Mesothelial cell of epicardium (in vitro differentiated cells): ENCODE data around the gene CTNNA2. TPM values are rescaled to one million over a fixed set of nuclear protein-coding genes. Genes with fewer than 3 reads are reported as not detected.

Experiments
- DNase-seq, 2 experiments: peaks; one replicate each; pipeline ENCODE4 v3.0.0; 2021; ENCODE audit warnings: low spot score in 2 of 2; ENCODE audit not compliant: unreplicated experiment in 2 of 2
- H3K27ac Mint-ChIP-seq: 2 replicates; pipeline ENCODE4 v1.8.0; 2021; ENCODE audit warnings: mixed read lengths
- H3K27me3 Mint-ChIP-seq: 2 replicates; pipeline ENCODE4 v1.8.0; 2021; ENCODE audit warnings: low read depth, mixed read lengths
- H3K36me3 Mint-ChIP-seq: 2 replicates; pipeline ENCODE4 v1.8.0; 2021; ENCODE audit warnings: mixed read lengths
- H3K4me1 Mint-ChIP-seq: 2 replicates; pipeline ENCODE4 v1.8.0; 2021; ENCODE audit warnings: mixed read lengths
- H3K4me3 Mint-ChIP-seq: 2 replicates; pipeline ENCODE4 v1.8.0; 2021; ENCODE audit warnings: mild to moderate bottlenecking, moderate library complexity, mixed read lengths
- H3K9me3 Mint-ChIP-seq: 2 replicates; pipeline ENCODE4 v1.8.0; 2021; ENCODE audit warnings: mixed read lengths
- CTCF ChIP-seq: fragments of 200-600 bp; sonication (generic); IDR thresholded peaks from one replicate; pipeline ENCODE4 v1.5.0; 2021; ENCODE audit warnings: antibody characterized with exemption; ENCODE audit not compliant: unreplicated experiment
- total RNA-seq: library from RNA; stranded (reverse); gene quantifications from 3 replicates; pipeline ENCODE4 v1.2.1, GENCODE V29; 2021

CTNNA2 gene
- total RNA-seq, 1 donor from 2014 or later, result 4.9 TPM

- Mint-ChIP-seq H3K4me1 (no peaks in the 10 kb centered on the region), H3K27me3 (no peaks in the 10 kb centered on the region), H3K27ac (no peak overlapping the region), H3K9me3 (no peaks in the 10 kb centered on the region), H3K36me3 (no peaks in the 10 kb centered on the region), H3K4me3 (no peak overlapping the region)
- no peak for TF ChIP-seq CTCF
- DNase-seq, result no peak
Observed at GRCh38 chr2:79573895-79574674, 61.2 kb downstream of the CTNNA2 start.

- H3K4me1 Mint-ChIP-seq, result no peaks in the 10 kb centered on the region
- H3K27me3 Mint-ChIP-seq, result no peaks in the 10 kb centered on the region
- no peaks in the 10 kb centered on the region for H3K36me3 Mint-ChIP-seq
- no peak overlapping the region for H3K4me3 Mint-ChIP-seq
- no peak overlapping the region for H3K27ac Mint-ChIP-seq
- no peak for DNase-seq
- no peak for TF ChIP-seq CTCF
- H3K9me3 Mint-ChIP-seq, result no peaks in the 10 kb centered on the region
Observed at GRCh38 chr2:79576451-79576850, 63.6 kb downstream of the CTNNA2 start.

GRCh38 chr2:79578952-79579351 lies 66.1 kb downstream of the CTNNA2 start:
- DNase-seq, result no peak
- Mint-ChIP-seq H3K9me3 (no peaks in the 10 kb centered on the region), H3K4me1 (no peaks in the 10 kb centered on the region), H3K27ac (no peak overlapping the region), H3K36me3 (no peaks in the 10 kb centered on the region), H3K4me3 (no peak overlapping the region), H3K27me3 (no peaks in the 10 kb centered on the region)
- no peak for TF ChIP-seq CTCF

GRCh38 chr2:79580175-79580574 lies 67.3 kb downstream of the CTNNA2 start:
- Mint-ChIP-seq H3K27ac (no peak overlapping the region), H3K36me3 (no peaks in the 10 kb centered on the region), H3K9me3 (no peaks in the 10 kb centered on the region), H3K4me1 (no peaks in the 10 kb centered on the region), H3K27me3 (no peaks in the 10 kb centered on the region), H3K4me3 (no peak overlapping the region)
- no peak for DNase-seq
- no peak for TF ChIP-seq CTCF

- Mint-ChIP-seq H3K4me3 (no peak overlapping the region), H3K4me1 (no peaks in the 10 kb centered on the region), H3K27me3 (no peaks in the 10 kb centered on the region), H3K27ac (no peak overlapping the region), H3K9me3 (no peaks in the 10 kb centered on the region), H3K36me3 (no peaks in the 10 kb centered on the region)
- no peak for TF ChIP-seq CTCF
- DNase-seq, result no peak
Observed at GRCh38 chr2:79585701-79586433, 73.0 kb downstream of the CTNNA2 start.
